ENCODE data around the gene CER1.

GRCh38 chr9:14678776-14679175 is 43.8 kb downstream of the CER1 start:
- TF ChIP-seq, protein P1, sequence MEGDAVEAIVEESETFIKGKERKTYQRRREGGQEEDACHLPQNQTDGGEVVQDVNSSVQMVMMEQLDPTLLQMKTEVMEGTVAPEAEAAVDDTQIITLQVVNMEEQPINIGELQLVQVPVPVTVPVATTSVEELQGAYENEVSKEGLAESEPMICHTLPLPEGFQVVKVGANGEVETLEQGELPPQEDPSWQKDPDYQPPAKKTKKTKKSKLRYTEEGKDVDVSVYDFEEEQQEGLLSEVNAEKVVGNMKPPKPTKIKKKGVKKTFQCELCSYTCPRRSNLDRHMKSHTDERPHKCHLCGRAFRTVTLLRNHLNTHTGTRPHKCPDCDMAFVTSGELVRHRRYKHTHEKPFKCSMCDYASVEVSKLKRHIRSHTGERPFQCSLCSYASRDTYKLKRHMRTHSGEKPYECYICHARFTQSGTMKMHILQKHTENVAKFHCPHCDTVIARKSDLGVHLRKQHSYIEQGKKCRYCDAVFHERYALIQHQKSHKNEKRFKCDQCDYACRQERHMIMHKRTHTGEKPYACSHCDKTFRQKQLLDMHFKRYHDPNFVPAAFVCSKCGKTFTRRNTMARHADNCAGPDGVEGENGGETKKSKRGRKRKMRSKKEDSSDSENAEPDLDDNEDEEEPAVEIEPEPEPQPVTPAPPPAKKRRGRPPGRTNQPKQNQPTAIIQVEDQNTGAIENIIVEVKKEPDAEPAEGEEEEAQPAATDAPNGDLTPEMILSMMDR (IDR thresholded peaks at IDR 0.05; ENCODE audit: low read depth, low read length) = no peak
- TF ChIP-seq MYC (IDR thresholded peaks at IDR 0.05; ENCODE audit: low read depth, low read length) = no peak
- no peak for TF ChIP-seq POLR2A (IDR thresholded peaks at IDR 0.05; ENCODE audit: extremely low read depth, insufficient read length)
- no peak for TF ChIP-seq MAX (IDR thresholded peaks at IDR 0.05; ENCODE audit: low read depth, low read length)
